ENCODE measurements around the gene NUMBL.

NUMBL gene

GRCh38 chr19:40668991-40669614 lies 21.3 kb downstream of the NUMBL start:
- Histone ChIP-seq H3K36me3 (ENCODE audit: insufficient read depth) (no peaks in the 10 kb centered on the region), H3K4me1 (ENCODE audit: low read depth, poor library complexity, severe bottlenecking) (peaks cover 16% of the 10 kb centered on the region), H3K79me2 (ENCODE audit: insufficient read depth, low read depth) (no peaks in the 10 kb centered on the region)

GRCh38 chr19:40667602-40668001 lies 22.8 kb downstream of the NUMBL start:
- Histone ChIP-seq H3K4me2 (no peak overlapping the region), H3K36me3 (ENCODE audit: insufficient read depth) (no peaks in the 10 kb centered on the region), H4K20me1 (ENCODE audit: insufficient read depth) (no peaks in the 10 kb centered on the region), H3K79me2 (ENCODE audit: insufficient read depth, low read depth) (no peaks in the 10 kb centered on the region), H3K27ac (no peak overlapping the region), H3K4me3 (IDR thresholded peaks at IDR 0.05; ENCODE audit: insufficient read depth, low read depth, low read length) (no peak overlapping the region), H2AFZ (ENCODE audit: low read depth) (no peak overlapping the region), H3K9ac (no peak overlapping the region), H3K4me1 (ENCODE audit: low read depth, poor library complexity, severe bottlenecking) (peaks cover 15% of the 10 kb centered on the region), H3K27me3 (ENCODE audit: insufficient read depth, low read depth) (no peaks in the 10 kb centered on the region)
- no peak for TF ChIP-seq CTCF (conservative IDR thresholded peaks at IDR 0.05; ENCODE audit: low read depth, low read length)

More at GRCh38 chr19:40668991-40669614, 21.3 kb downstream of the NUMBL start:
- no peaks in the 10 kb centered on the region for H3K27me3 ChIP-seq (ENCODE audit: insufficient read depth, low read depth)
- no peak overlapping the region for H3K9ac ChIP-seq
- H3K27ac ChIP-seq: no peak overlapping the region
- no peaks in the 10 kb centered on the region for H4K20me1 ChIP-seq (ENCODE audit: insufficient read depth)
- H3K4me2 ChIP-seq: no peak overlapping the region
- H2AFZ ChIP-seq (ENCODE audit: low read depth): no peak overlapping the region
- H3K4me3 ChIP-seq (IDR thresholded peaks at IDR 0.05; ENCODE audit: insufficient read depth, low read depth, low read length): no peak overlapping the region
- TF ChIP-seq CTCF (conservative IDR thresholded peaks at IDR 0.05; ENCODE audit: low read depth, low read length): no peak

GRCh38 chr19:40666803-40667438 lies 23.5 kb downstream of the NUMBL start:
- peaks cover 15% of the 10 kb centered on the region for H3K4me1 ChIP-seq (ENCODE audit: low read depth, poor library complexity, severe bottlenecking)
- no peaks in the 10 kb centered on the region for H3K79me2 ChIP-seq (ENCODE audit: insufficient read depth, low read depth)

More at GRCh38 chr19:40666803-40667438, 23.5 kb downstream of the NUMBL start:
- H3K27ac ChIP-seq: no peak overlapping the region
- no peak overlapping the region for H3K4me3 ChIP-seq (IDR thresholded peaks at IDR 0.05; ENCODE audit: insufficient read depth, low read depth, low read length)
- H4K20me1 ChIP-seq (ENCODE audit: insufficient read depth): no peaks in the 10 kb centered on the region
- no peak overlapping the region for H2AFZ ChIP-seq (ENCODE audit: low read depth)
- H3K9ac ChIP-seq: no peak overlapping the region
- no peak for TF ChIP-seq CTCF (conservative IDR thresholded peaks at IDR 0.05; ENCODE audit: low read depth, low read length)
- H3K27me3 ChIP-seq (ENCODE audit: insufficient read depth, low read depth): no peaks in the 10 kb centered on the region
- H3K4me2 ChIP-seq: no peak overlapping the region
- H3K36me3 ChIP-seq (ENCODE audit: insufficient read depth): no peaks in the 10 kb centered on the region
